Mesenchymal stem cell (in vitro differentiated cells and primary cell): ENCODE results near the gene GALNT2.

Source experiments
- DNase-seq: peaks from one replicate; pipeline ENCODE4 v3.0.0-alpha.2; 2013
- H2AFZ ChIP-seq: one replicate; pipeline ENCODE4 v1.6.1; 2013; ENCODE audit warnings: low read depth, mild to moderate bottlenecking, control low read depth, inconsistent platforms, low read length, moderate library complexity
- H2AK5ac ChIP-seq: 2 replicates; pipeline ENCODE4 v1.6.1; 2013; ENCODE audit warnings: low read length, moderate library complexity, mild to moderate bottlenecking, inconsistent platforms; ENCODE audit not compliant: severe bottlenecking
- H2BK120ac ChIP-seq: one replicate; pipeline ENCODE4 v1.6.1; 2013; ENCODE audit warnings: low read depth, mild to moderate bottlenecking, inconsistent platforms, low read length, moderate library complexity
- H2BK12ac ChIP-seq, 2 experiments: one replicate each; pipeline ENCODE4 v1.6.1; 2013; ENCODE audit warnings: inconsistent platforms in 2 of 2, low read length in 2 of 2, mild to moderate bottlenecking in 2 of 2, moderate library complexity in 2 of 2, control low read depth in 1 of 2
- H2BK15ac ChIP-seq: one replicate; pipeline ENCODE4 v1.6.1; 2013; ENCODE audit warnings: mild to moderate bottlenecking, low read depth, inconsistent platforms; ENCODE audit not compliant: poor library complexity, severe bottlenecking
- H2BK5ac ChIP-seq: 2 replicates; pipeline ENCODE4 v1.6.1; 2013; ENCODE audit warnings: low read depth, mild to moderate bottlenecking, low read length, control low read depth, inconsistent platforms; ENCODE audit not compliant: poor library complexity, severe bottlenecking
- H3K14ac ChIP-seq, 2 experiments: one replicate each; pipeline ENCODE4 v1.6.1; 2013; ENCODE audit warnings: inconsistent platforms in 2 of 2, low read length in 2 of 2, control low read depth in 1 of 2, mild to moderate bottlenecking in 1 of 2, moderate library complexity in 1 of 2
- H3K18ac ChIP-seq, 2 experiments: one replicate each; pipeline ENCODE4 v1.6.1; 2013; ENCODE audit warnings: inconsistent platforms in 2 of 2, low read length in 2 of 2, control low read depth in 1 of 2, low read depth in 1 of 2, mild to moderate bottlenecking in 1 of 2
- H3K23ac ChIP-seq, 2 experiments: one replicate each; pipeline ENCODE4 v1.6.1; 2013; ENCODE audit warnings: inconsistent platforms in 2 of 2, low read length in 2 of 2, mild to moderate bottlenecking in 2 of 2, moderate library complexity in 2 of 2, control low read depth in 1 of 2
- H3K27ac ChIP-seq: 2 replicates; pipeline ENCODE4 v1.5.1; 2013; ENCODE audit warnings: mild to moderate bottlenecking, moderate library complexity, low read length, control low read depth, inconsistent platforms; ENCODE audit not compliant: poor library complexity, severe bottlenecking
- H3K27me3 ChIP-seq, 2 experiments: 2 replicates each; pipeline versions ENCODE4 v1.6.1 to v1.7.0; 2013; ENCODE audit warnings: low read length in 2 of 2, mild to moderate bottlenecking in 2 of 2, moderate library complexity in 2 of 2, control low read depth in 1 of 2, inconsistent platforms in 1 of 2; ENCODE audit not compliant: control insufficient read depth in 1 of 2, insufficient read depth in 1 of 2
- H3K36me3 ChIP-seq, 2 experiments: 2 replicates each; pipeline versions ENCODE4 v1.6.1 to v1.7.0; 2013; ENCODE audit warnings: low read length in 2 of 2, control low read depth in 1 of 2, inconsistent platforms in 1 of 2, low read depth in 1 of 2, mild to moderate bottlenecking in 1 of 2; ENCODE audit not compliant: insufficient read depth in 2 of 2, control insufficient read depth in 1 of 2
- H3K4ac ChIP-seq, 2 experiments: one replicate each; pipeline ENCODE4 v1.6.1; 2013; ENCODE audit warnings: inconsistent platforms in 2 of 2, low read length in 2 of 2, mild to moderate bottlenecking in 2 of 2, moderate library complexity in 2 of 2, control low read depth in 1 of 2, low read depth in 1 of 2
- H3K4me1 ChIP-seq: 2 replicates; pipeline ENCODE4 v1.6.1; 2013; ENCODE audit warnings: low read depth, low read length, control low read depth; ENCODE audit not compliant: control insufficient read depth, insufficient read depth
- H3K4me2 ChIP-seq: 2 replicates; pipeline ENCODE4 v1.6.1; 2013; ENCODE audit warnings: low read length, mild to moderate bottlenecking, inconsistent platforms; ENCODE audit not compliant: poor library complexity, severe bottlenecking
- H3K4me3 ChIP-seq, 2 experiments: 2 replicates each; pipeline versions ENCODE4 v1.5.1 to v1.7.0; 2013; ENCODE audit warnings: low read length in 2 of 2, mild to moderate bottlenecking in 2 of 2, control low read depth in 1 of 2, low read depth in 1 of 2; ENCODE audit not compliant: insufficient read depth in 1 of 2
- H3K79me1 ChIP-seq: replicated peaks from 2 replicates; pipeline ENCODE4 v1.6.1; 2013; ENCODE audit warnings: mild to moderate bottlenecking, control low read depth, low read length, inconsistent platforms; ENCODE audit not compliant: poor library complexity, severe bottlenecking
- H3K9ac ChIP-seq: 2 replicates; pipeline ENCODE4 v1.7.0; 2013; ENCODE audit warnings: mild to moderate bottlenecking, low read length, moderate library complexity
- H3K9me3 ChIP-seq: 2 replicates; pipeline ENCODE4 v1.7.0; 2013; ENCODE audit warnings: mild to moderate bottlenecking, low read length; ENCODE audit not compliant: control insufficient read depth
- H4K8ac ChIP-seq: one replicate; pipeline ENCODE4 v1.6.1; 2013; ENCODE audit warnings: inconsistent platforms, mild to moderate bottlenecking, low read length, moderate library complexity
- H4K91ac ChIP-seq: one replicate; pipeline ENCODE4 v1.6.1; 2013; ENCODE audit warnings: mild to moderate bottlenecking, low read length, inconsistent platforms
- WGBS: methylation state at CpG from one replicate; pipeline ENCODE4 v1.1.7; 2013; ENCODE audit warnings: mixed read lengths; 5-methylcytosine and 5-hydroxymethylcytosine counted together

GALNT2 gene

GRCh38 chr1:230040440-230040839, 26.6 kb upstream of the GALNT2 start:
- Histone ChIP-seq H3K23ac (no peak overlapping the region), H3K4me1 (no peaks in the 10 kb centered on the region), H3K9me3 (peaks cover 3% of the 10 kb centered on the region), H2AK5ac (no peak overlapping the region), H3K18ac (no peak overlapping the region), H2AFZ (no peak overlapping the region), H3K36me3 (no peaks in the 10 kb centered on the region), H3K14ac (no peak overlapping the region), H3K9ac (no peak overlapping the region), H2BK15ac (no peak overlapping the region), H3K4me3 (no peak overlapping the region), H3K4ac (no peak overlapping the region), H4K8ac (no peak overlapping the region), H2BK12ac (no peak overlapping the region), H3K79me1 (no peaks in the 10 kb centered on the region), H3K27me3 (no peaks in the 10 kb centered on the region), H2BK120ac (no peak overlapping the region), H3K27ac (no peak overlapping the region), H4K91ac (no peak overlapping the region), H2BK5ac (no peak overlapping the region), H3K4me2 (no peak overlapping the region)
- no peak for DNase-seq
- 78% methylated on average over 8 of the region's 10 CpGs for WGBS

GRCh38 chr1:230043081-230043480, 24.0 kb upstream of the GALNT2 start:
- no peak overlapping the region for H2AFZ ChIP-seq
- no peak for DNase-seq
- no peak overlapping the region for H3K4me3 ChIP-seq
- no peak overlapping the region for H3K4ac ChIP-seq
- H3K23ac ChIP-seq: no peak overlapping the region
- no peaks in the 10 kb centered on the region for H3K36me3 ChIP-seq
- no peak overlapping the region for H2AK5ac ChIP-seq
- H2BK5ac ChIP-seq: no peak overlapping the region
- no peak overlapping the region for H3K9ac ChIP-seq
- no peak overlapping the region for H3K27ac ChIP-seq
- H4K91ac ChIP-seq: no peak overlapping the region
- H2BK120ac ChIP-seq: no peak overlapping the region
- H2BK12ac ChIP-seq: no peak overlapping the region
- no peak overlapping the region for H3K18ac ChIP-seq
- H3K79me1 ChIP-seq: no peaks in the 10 kb centered on the region
- no peak overlapping the region for H3K14ac ChIP-seq
- H4K8ac ChIP-seq: no peak overlapping the region
- H2BK15ac ChIP-seq: no peak overlapping the region
- no peak overlapping the region for H3K4me2 ChIP-seq
- no peaks in the 10 kb centered on the region for H3K9me3 ChIP-seq
- peaks cover 0 to 8% of the 10 kb centered on the region in 2 experiments for H3K27me3 ChIP-seq
- no peaks in the 10 kb centered on the region for H3K4me1 ChIP-seq
- 93% methylated on average over 2 of the region's 3 CpGs for WGBS

- H4K8ac ChIP-seq: no peak overlapping the region
- H3K27ac ChIP-seq: no peak overlapping the region
- WGBS: 94% methylated on average over 7 of the region's 7 CpGs
- H3K4me2 ChIP-seq: no peak overlapping the region
- H4K91ac ChIP-seq: no peak overlapping the region
- H3K23ac ChIP-seq: no peak overlapping the region
- no peak overlapping the region for H3K14ac ChIP-seq
- H3K79me1 ChIP-seq: no peaks in the 10 kb centered on the region
- H3K4ac ChIP-seq: no peak overlapping the region
- H3K9me3 ChIP-seq: no peaks in the 10 kb centered on the region
- no peak overlapping the region for H3K4me3 ChIP-seq
- H3K4me1 ChIP-seq: no peaks in the 10 kb centered on the region
- H2BK12ac ChIP-seq: no peak overlapping the region
- no peak overlapping the region for H2AFZ ChIP-seq
- no peak overlapping the region for H2BK120ac ChIP-seq
- no peaks in the 10 kb centered on the region for H3K36me3 ChIP-seq
- H3K18ac ChIP-seq: no peak overlapping the region
- DNase-seq: no peak
- no peak overlapping the region for H3K9ac ChIP-seq
- H2BK5ac ChIP-seq: no peak overlapping the region
- no peak overlapping the region for H2AK5ac ChIP-seq
- H3K27me3 ChIP-seq: peaks cover 3 to 12% of the 10 kb centered on the region in 2 experiments
- no peak overlapping the region for H2BK15ac ChIP-seq
Observed at GRCh38 chr1:230044729-230045128, 22.3 kb upstream of the GALNT2 start.

- DNase-seq: no peak
- no peak overlapping the region for H2BK5ac ChIP-seq
- no peak overlapping the region for H2BK120ac ChIP-seq
- no peak overlapping the region for H3K18ac ChIP-seq
- H3K27me3 ChIP-seq: peaks cover 9 to 13% of the 10 kb centered on the region in 2 experiments
- H2BK12ac ChIP-seq: no peak overlapping the region
- no peak overlapping the region for H3K27ac ChIP-seq
- no peaks in the 10 kb centered on the region for H3K4me1 ChIP-seq
- no peak overlapping the region for H3K4me2 ChIP-seq
- no peak overlapping the region for H3K4me3 ChIP-seq
- no peak overlapping the region for H2AK5ac ChIP-seq
- peaks cover 3% of the 10 kb centered on the region for H3K9me3 ChIP-seq
- H3K79me1 ChIP-seq: no peaks in the 10 kb centered on the region
- WGBS: 73% methylated on average over 8 of the region's 10 CpGs
- H3K9ac ChIP-seq: no peak overlapping the region
- no peak overlapping the region for H2BK15ac ChIP-seq
- H3K23ac ChIP-seq: no peak overlapping the region
- no peak overlapping the region for H3K14ac ChIP-seq
- H2AFZ ChIP-seq: no peak overlapping the region
- no peak overlapping the region for H4K8ac ChIP-seq
- no peaks in the 10 kb centered on the region for H3K36me3 ChIP-seq
- H4K91ac ChIP-seq: no peak overlapping the region
- no peak overlapping the region for H3K4ac ChIP-seq
Observed at GRCh38 chr1:230047114-230047865, 19.7 kb upstream of the GALNT2 start.
